Measurements from ENCODE around the gene AAMP.

- no peak for TF ChIP-seq POLR2A (IDR thresholded peaks at IDR 0.05)
- no peak for TF ChIP-seq CTCF (IDR thresholded peaks at IDR 0.05)
These were observed 40.7 kb downstream of the AAMP start for GRCh38 chr2:218229239-218229638.
